PC-9 (cell line): ENCODE data around the gene OR2H2. TPM values are rescaled to one million over a fixed set of nuclear protein-coding genes. Genes with fewer than 3 reads are reported as not detected.

Experiments
- BruUV-seq: library from RNA; stranded (reverse); fragments of 400-500 nt; replicated peaks from 2 replicates; lab custom pipeline; 2021; lab: Mats Ljungman, UMichigan
- CTCF ChIA-PET: fragments of 300-600 bp; sonication (Branson Sonifier 250); formaldehyde crosslinking; loops from one replicate; lab custom pipeline; 2022; ENCODE audit warnings: antibody characterized with exemption; lab: Charles Lee
- POLR2A ChIA-PET: fragments of 300-600 bp; sonication (Branson Sonifier 250); formaldehyde crosslinking; loops from one replicate; lab custom pipeline; 2022; ENCODE audit warnings: antibody characterized with exemption; ENCODE audit not compliant: unreplicated experiment; lab: Charles Lee
- DNase-seq, 2 experiments: peaks; one replicate each; pipeline versions ENCODE4 v3.0.0 to v3.0.0-alpha.2; 2015 to 2022; ENCODE audit warnings: mixed read lengths in 1 of 2
- H2AFZ ChIP-seq: fragments of 200-600 bp; sonication (generic); 2 replicates; pipeline ENCODE4 v1.8.1; 2017; ENCODE audit warnings: antibody characterized with exemption
- H3F3A ChIP-seq: fragments of 200-600 bp; sonication (generic); 2 replicates; pipeline ENCODE4 v1.8.1; 2017; ENCODE audit warnings: antibody characterized with exemption, mild to moderate bottlenecking, low read depth; ENCODE audit not compliant: insufficient read depth
- H3K27ac ChIP-seq: fragments of 200-600 bp; sonication (generic); 2 replicates; pipeline ENCODE4 v1.6.1; 2016; ENCODE audit warnings: mixed run types
- H3K27me3 ChIP-seq: fragments of 200-600 bp; sonication (generic); 2 replicates; pipeline ENCODE4 v1.6.1; 2016; ENCODE audit warnings: low read depth, mixed run types; ENCODE audit not compliant: insufficient read depth
- H3K36me3 ChIP-seq: fragments of 200-600 bp; sonication (generic); 2 replicates; pipeline ENCODE4 v1.6.1; 2016; ENCODE audit warnings: low read depth, mixed run types
- H3K4me1 ChIP-seq: fragments of 200-600 bp; sonication (generic); replicated peaks from 2 replicates; pipeline ENCODE4 v1.6.1; 2016; ENCODE audit warnings: mixed run types; ENCODE audit not compliant: insufficient read depth
- H3K4me2 ChIP-seq: fragments of 200-600 bp; sonication (generic); 2 replicates; pipeline ENCODE4 v1.6.1; 2017; ENCODE audit warnings: mixed run types
- H3K4me3 ChIP-seq: fragments of 200-600 bp; sonication (generic); 2 replicates; pipeline ENCODE4 v1.6.1; 2016; ENCODE audit warnings: mixed run types
- H3K79me2 ChIP-seq: fragments of 200-600 bp; sonication (generic); 2 replicates; pipeline ENCODE4 v1.6.1; 2017; ENCODE audit warnings: low read depth, mixed run types
- H3K9me2 ChIP-seq: fragments of 200-600 bp; sonication (generic); 2 replicates; pipeline ENCODE4 v1.8.1; 2017; ENCODE audit warnings: mild to moderate bottlenecking; ENCODE audit not compliant: insufficient read depth
- H3K9me3 ChIP-seq: fragments of 200-600 bp; sonication (generic); 2 replicates; pipeline ENCODE4 v1.8.1; 2016; ENCODE audit warnings: low read depth; ENCODE audit not compliant: insufficient read depth
- H4K20me1 ChIP-seq: fragments of 200-600 bp; sonication (generic); 2 replicates; pipeline ENCODE4 v1.8.1; 2017; ENCODE audit not compliant: insufficient read depth
- EZH2 ChIP-seq: fragments of 200-600 bp; sonication (generic); IDR thresholded peaks from 2 replicates; pipeline ENCODE4 v1.8.0; 2017; ENCODE audit warnings: antibody characterized with exemption, low read depth
- intact Hi-C: fragments of 100-400 bp; cut with micrococcal nuclease; formaldehyde crosslinking; loops from one replicate; pipeline ENCODE4 v1.10.0; 2022; ENCODE audit not compliant: unreplicated experiment
- total RNA-seq: library from RNA; stranded (reverse); gene quantifications from 2 replicates; pipeline ENCODE4 v1.2.3, GENCODE V29; 2021
- TF ChIP-seq, protein P1 (sequence below): fragments of 200-600 bp; sonication (generic); conservative IDR thresholded peaks from 2 replicates; pipeline ENCODE4 v1.6.1; 2017; ENCODE audit warnings: mixed run types, antibody characterized with exemption, mild to moderate bottlenecking, moderate library complexity

OR2H2 gene
- total RNA-seq, 1 experiment from 2014 or later = not detected

DNA sequence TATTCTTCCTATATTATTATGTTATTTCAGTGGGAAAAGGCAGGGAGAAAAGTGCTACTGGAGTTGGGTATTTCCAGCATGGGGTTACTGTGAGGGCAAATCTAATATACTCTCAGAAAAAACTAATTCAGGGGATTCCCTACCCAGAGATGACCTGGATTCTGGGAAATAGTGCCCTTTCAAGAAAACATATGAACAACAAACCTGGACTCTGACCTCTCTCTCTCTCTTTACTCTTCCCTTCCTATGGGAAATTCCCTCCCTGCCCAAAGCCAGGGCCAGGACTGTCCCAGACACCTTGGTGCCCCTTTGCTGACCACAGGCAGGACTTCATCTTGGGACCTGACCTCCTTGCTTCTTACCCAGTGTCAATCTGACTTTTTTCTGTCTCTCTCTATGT lies 23.8 kb upstream of the OR2H2 start:
- BruUV-seq = no TSS peak
- Histone ChIP-seq H3K4me3 (no peak overlapping the region), H4K20me1 (no peaks in the 10 kb centered on the region), H3K9me2 (no peaks in the 10 kb centered on the region), H3K36me3 (no peaks in the 10 kb centered on the region), H3K27me3 (peaks cover 22% of the 10 kb centered on the region), H3K79me2 (no peaks in the 10 kb centered on the region), H3K4me2 (no peak overlapping the region), H3K27ac (no peak overlapping the region), H3K4me1 (no peaks in the 10 kb centered on the region), H3K9me3 (no peaks in the 10 kb centered on the region; the same call in 1 of the 2 replicates), H3F3A (no peaks in the 10 kb centered on the region), H2AFZ (no peak overlapping the region)
- ChIA-PET CTCF (no interaction called here), POLR2A (no interaction called here)
- TF ChIP-seq EZH2 = no peak
- TF ChIP-seq, protein P1, sequence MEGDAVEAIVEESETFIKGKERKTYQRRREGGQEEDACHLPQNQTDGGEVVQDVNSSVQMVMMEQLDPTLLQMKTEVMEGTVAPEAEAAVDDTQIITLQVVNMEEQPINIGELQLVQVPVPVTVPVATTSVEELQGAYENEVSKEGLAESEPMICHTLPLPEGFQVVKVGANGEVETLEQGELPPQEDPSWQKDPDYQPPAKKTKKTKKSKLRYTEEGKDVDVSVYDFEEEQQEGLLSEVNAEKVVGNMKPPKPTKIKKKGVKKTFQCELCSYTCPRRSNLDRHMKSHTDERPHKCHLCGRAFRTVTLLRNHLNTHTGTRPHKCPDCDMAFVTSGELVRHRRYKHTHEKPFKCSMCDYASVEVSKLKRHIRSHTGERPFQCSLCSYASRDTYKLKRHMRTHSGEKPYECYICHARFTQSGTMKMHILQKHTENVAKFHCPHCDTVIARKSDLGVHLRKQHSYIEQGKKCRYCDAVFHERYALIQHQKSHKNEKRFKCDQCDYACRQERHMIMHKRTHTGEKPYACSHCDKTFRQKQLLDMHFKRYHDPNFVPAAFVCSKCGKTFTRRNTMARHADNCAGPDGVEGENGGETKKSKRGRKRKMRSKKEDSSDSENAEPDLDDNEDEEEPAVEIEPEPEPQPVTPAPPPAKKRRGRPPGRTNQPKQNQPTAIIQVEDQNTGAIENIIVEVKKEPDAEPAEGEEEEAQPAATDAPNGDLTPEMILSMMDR = no peak
- no peak for DNase-seq
- intact Hi-C loops = no loop called here

DNA sequence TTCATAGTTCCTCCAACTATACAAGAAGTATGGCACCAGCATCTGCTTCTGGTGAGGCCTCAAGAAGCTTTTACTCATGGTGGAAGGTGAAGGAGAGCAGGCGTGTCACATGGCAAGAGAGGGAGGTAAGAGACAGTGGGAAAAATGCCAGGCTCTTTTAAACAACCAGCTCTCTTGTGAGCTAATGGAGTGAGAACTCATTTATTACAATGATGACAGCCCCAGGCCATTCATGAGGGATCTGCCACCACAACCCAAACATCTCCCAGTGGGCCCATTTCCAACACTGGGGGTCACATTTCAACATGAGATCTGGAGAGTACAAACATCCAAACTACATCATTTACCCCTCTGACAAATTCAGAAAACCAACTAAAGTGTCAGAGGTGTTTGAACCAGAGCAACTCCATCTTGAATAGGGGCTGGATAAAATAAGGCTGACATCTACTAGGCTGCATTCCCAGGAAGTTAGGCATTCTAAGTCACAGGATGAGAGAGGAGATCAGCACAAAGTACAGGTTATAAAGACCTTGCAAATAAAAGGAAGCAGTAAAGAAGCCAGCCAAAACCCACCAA lies 23.2 kb upstream of the OR2H2 start:
- no peaks in the 10 kb centered on the region for H3K79me2 ChIP-seq
- no peak overlapping the region for H3K4me2 ChIP-seq
- H4K20me1 ChIP-seq = no peaks in the 10 kb centered on the region
- BruUV-seq = no TSS peak
- no peaks in the 10 kb centered on the region for H3K4me1 ChIP-seq
- no peak for DNase-seq
- no peaks in the 10 kb centered on the region for H3K9me2 ChIP-seq
- no peaks in the 10 kb centered on the region for H3K9me3 ChIP-seq
- TF ChIP-seq, protein P1 = no peak
- no peak for TF ChIP-seq EZH2
- ChIA-PET POLR2A (no interaction called here), CTCF (no interaction called here)
- no peak overlapping the region for H3K4me3 ChIP-seq
- no peaks in the 10 kb centered on the region for H3K36me3 ChIP-seq
- H3K27ac ChIP-seq = no peak overlapping the region
- H3K27me3 ChIP-seq = peaks cover 23% of the 10 kb centered on the region
- intact Hi-C loops = no loop called here
- no peaks in the 10 kb centered on the region for H3F3A ChIP-seq
- no peak overlapping the region for H2AFZ ChIP-seq

DNA sequence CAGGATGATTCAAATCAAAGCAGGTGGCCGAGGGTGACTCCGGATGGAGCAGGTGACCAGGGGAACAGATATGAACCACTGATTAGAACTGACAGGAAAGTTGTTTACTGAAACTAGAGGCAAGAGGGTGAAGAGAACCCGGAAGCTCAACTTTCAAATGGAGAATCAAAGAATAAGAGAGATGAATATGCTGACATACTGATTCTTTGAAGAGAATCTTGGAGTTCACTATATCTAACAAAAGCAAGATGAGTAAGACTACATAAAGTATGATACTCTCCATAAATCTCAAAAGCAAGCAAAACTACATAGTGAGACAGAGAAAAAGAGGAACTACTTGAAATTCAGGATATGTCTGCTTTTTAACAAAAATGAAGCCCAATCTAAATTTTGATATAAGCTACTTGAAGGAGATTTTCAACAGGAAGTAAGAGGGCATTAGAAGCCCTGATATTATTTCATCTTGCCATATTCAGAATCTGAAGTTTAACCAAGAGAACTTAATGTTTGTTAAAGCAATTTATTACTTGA lies 21.4 kb upstream of the OR2H2 start:
- H3K27me3 ChIP-seq = peaks cover 30% of the 10 kb centered on the region

More for the DNA sequence above, 21.4 kb upstream of the OR2H2 start:
- Histone ChIP-seq H2AFZ (no peak overlapping the region), H3K27ac (no peak overlapping the region), H3F3A (no peaks in the 10 kb centered on the region), H3K36me3 (no peaks in the 10 kb centered on the region), H3K4me1 (no peaks in the 10 kb centered on the region), H4K20me1 (no peaks in the 10 kb centered on the region), H3K9me2 (no peaks in the 10 kb centered on the region), H3K4me2 (no peak overlapping the region), H3K79me2 (no peaks in the 10 kb centered on the region), H3K4me3 (no peak overlapping the region), H3K9me3 (no peaks in the 10 kb centered on the region)
- intact Hi-C loops = no loop called here
- ChIA-PET CTCF (no interaction called here), POLR2A (no interaction called here)
- no TSS peak for BruUV-seq
- DNase-seq = no peak
- TF ChIP-seq, protein P1 = no peak
- TF ChIP-seq EZH2 = no peak
